ENCODE data around the gene RING1.

GRCh38 chr6:33204415-33205190 is 3.7 kb upstream of the RING1 start, which contains the start of gene HSD17B8:
- TF ChIP-seq CTCF (IDR thresholded peaks at IDR 0.05), result no peak
- peak in 1 of 4 donors; percentile 72 for TF ChIP-seq POLR2A (IDR thresholded peaks at IDR 0.05)
